Measurements from ENCODE around the gene CAMSAP2.

The CAMSAP2 gene

GRCh38 chr1:200771625-200772555 is 33.2 kb downstream of the CAMSAP2 start:
- DNase-seq (ENCODE audit: low read depth), result no peak
- TF ChIP-seq CTCF (IDR thresholded peaks at IDR 0.05; ENCODE audit: low read depth, low read length), result no peak
- TF ChIP-seq MYC (IDR thresholded peaks at IDR 0.05; ENCODE audit: low read depth, low read length), result no peak
- TF ChIP-seq POLR2A (IDR thresholded peaks at IDR 0.05; ENCODE audit: extremely low read depth, insufficient read length), result no peak
- no peak for TF ChIP-seq MAX (IDR thresholded peaks at IDR 0.05; ENCODE audit: low read depth, low read length)
- H3K4me3 ChIP-seq (ENCODE audit: low read depth, low read length), result no peak overlapping the region

- no peak overlapping the region for H3K4me3 ChIP-seq (ENCODE audit: low read depth, low read length)
- DNase-seq (ENCODE audit: low read depth), result no peak
- TF ChIP-seq MAX (IDR thresholded peaks at IDR 0.05; ENCODE audit: low read depth, low read length) (no peak), MYC (IDR thresholded peaks at IDR 0.05; ENCODE audit: low read depth, low read length) (no peak), POLR2A (IDR thresholded peaks at IDR 0.05; ENCODE audit: extremely low read depth, insufficient read length) (no peak), CTCF (IDR thresholded peaks at IDR 0.05; ENCODE audit: low read depth, low read length) (no peak)
Measured at GRCh38 chr1:200774311-200774710, 35.6 kb downstream of the CAMSAP2 start.

- DNase-seq (ENCODE audit: low read depth), result no peak
- no peak overlapping the region for H3K4me3 ChIP-seq (ENCODE audit: low read depth, low read length)
- TF ChIP-seq MYC (IDR thresholded peaks at IDR 0.05; ENCODE audit: low read depth, low read length) (no peak), CTCF (IDR thresholded peaks at IDR 0.05; ENCODE audit: low read depth, low read length) (no peak), MAX (IDR thresholded peaks at IDR 0.05; ENCODE audit: low read depth, low read length) (no peak), POLR2A (IDR thresholded peaks at IDR 0.05; ENCODE audit: extremely low read depth, insufficient read length) (no peak)
Measured at GRCh38 chr1:200774735-200775444, 36.2 kb downstream of the CAMSAP2 start.

GRCh38 chr1:200775850-200776249 is 37.2 kb downstream of the CAMSAP2 start:
- no peak for DNase-seq (ENCODE audit: low read depth)
- TF ChIP-seq MAX (IDR thresholded peaks at IDR 0.05; ENCODE audit: low read depth, low read length) (no peak), POLR2A (IDR thresholded peaks at IDR 0.05; ENCODE audit: extremely low read depth, insufficient read length) (no peak), MYC (IDR thresholded peaks at IDR 0.05; ENCODE audit: low read depth, low read length) (no peak), CTCF (IDR thresholded peaks at IDR 0.05; ENCODE audit: low read depth, low read length) (no peak)
- H3K4me3 ChIP-seq (ENCODE audit: low read depth, low read length), result no peak overlapping the region

GRCh38 chr1:200776949-200777348 is 38.3 kb downstream of the CAMSAP2 start:
- no peak for DNase-seq (ENCODE audit: low read depth)
- TF ChIP-seq CTCF (IDR thresholded peaks at IDR 0.05; ENCODE audit: low read depth, low read length), result no peak
- no peak overlapping the region for H3K4me3 ChIP-seq (ENCODE audit: low read depth, low read length)
